ENCODE data around the gene IMP4. TPM values are rescaled to one million over a fixed set of nuclear protein-coding genes. Genes with fewer than 3 reads are reported as not detected.

The IMP4 gene
- total RNA-seq, 1 donor: 55.7 TPM

DNA sequence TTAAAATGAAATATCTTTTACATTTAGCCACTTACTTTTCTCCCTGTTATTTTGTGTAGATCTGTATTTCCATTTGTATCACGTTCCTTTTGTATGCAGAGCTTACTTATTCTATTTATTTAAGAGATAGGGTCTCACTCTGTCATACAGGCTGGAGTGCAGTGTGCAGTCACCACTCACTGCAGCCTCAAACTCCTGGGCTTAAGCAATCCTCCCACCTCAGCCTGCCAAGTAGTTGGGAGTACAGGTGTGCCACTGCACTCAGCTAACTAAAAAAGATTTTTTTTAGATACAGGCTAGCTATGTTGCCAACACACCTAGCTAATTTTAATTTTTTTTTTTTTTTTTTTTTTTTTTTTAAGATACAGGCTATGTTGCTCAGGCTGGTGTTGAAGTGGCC is 24.0 kb downstream of the IMP4 start:
- Histone ChIP-seq H2AFZ (ENCODE audit: low read length) (no peak overlapping the region), H3K9me3 (ENCODE audit: low read depth, low read length) (no peaks in the 10 kb centered on the region), H3K27ac (ENCODE audit: low read depth, low read length) (no peak overlapping the region), H3K36me3 (ENCODE audit: insufficient read depth, low read length) (no peaks in the 10 kb centered on the region), H4K20me1 (ENCODE audit: insufficient read depth, low read length) (no peaks in the 10 kb centered on the region), H3K79me2 (ENCODE audit: insufficient read depth, low read length) (peaks cover 2% of the 10 kb centered on the region), H3K4me1 (ENCODE audit: insufficient read depth, low read length) (no peaks in the 10 kb centered on the region), H3K27me3 (ENCODE audit: insufficient read depth, low read length) (no peaks in the 10 kb centered on the region), H3K4me2 (ENCODE audit: insufficient read depth, low read length) (no peak overlapping the region), H3K4me3 (ENCODE audit: insufficient read depth, low read length) (no peak overlapping the region)
- TF ChIP-seq, protein P1, sequence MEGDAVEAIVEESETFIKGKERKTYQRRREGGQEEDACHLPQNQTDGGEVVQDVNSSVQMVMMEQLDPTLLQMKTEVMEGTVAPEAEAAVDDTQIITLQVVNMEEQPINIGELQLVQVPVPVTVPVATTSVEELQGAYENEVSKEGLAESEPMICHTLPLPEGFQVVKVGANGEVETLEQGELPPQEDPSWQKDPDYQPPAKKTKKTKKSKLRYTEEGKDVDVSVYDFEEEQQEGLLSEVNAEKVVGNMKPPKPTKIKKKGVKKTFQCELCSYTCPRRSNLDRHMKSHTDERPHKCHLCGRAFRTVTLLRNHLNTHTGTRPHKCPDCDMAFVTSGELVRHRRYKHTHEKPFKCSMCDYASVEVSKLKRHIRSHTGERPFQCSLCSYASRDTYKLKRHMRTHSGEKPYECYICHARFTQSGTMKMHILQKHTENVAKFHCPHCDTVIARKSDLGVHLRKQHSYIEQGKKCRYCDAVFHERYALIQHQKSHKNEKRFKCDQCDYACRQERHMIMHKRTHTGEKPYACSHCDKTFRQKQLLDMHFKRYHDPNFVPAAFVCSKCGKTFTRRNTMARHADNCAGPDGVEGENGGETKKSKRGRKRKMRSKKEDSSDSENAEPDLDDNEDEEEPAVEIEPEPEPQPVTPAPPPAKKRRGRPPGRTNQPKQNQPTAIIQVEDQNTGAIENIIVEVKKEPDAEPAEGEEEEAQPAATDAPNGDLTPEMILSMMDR (IDR thresholded peaks at IDR 0.05; ENCODE audit: extremely low read depth, low read depth, low read length): no peak
- no peak for DNase-seq (ENCODE audit: insufficient read length, low spot score, missing footprints)

GRCh38 chr2:130368786-130369185 is 26.1 kb downstream of the IMP4 start:
- no peaks in the 10 kb centered on the region for H3K9me3 ChIP-seq (ENCODE audit: low read depth, low read length)
- peaks cover 20% of the 10 kb centered on the region for H3K79me2 ChIP-seq (ENCODE audit: insufficient read depth, low read length)
- H3K27me3 ChIP-seq (ENCODE audit: insufficient read depth, low read length): no peaks in the 10 kb centered on the region
- TF ChIP-seq, protein P1 (IDR thresholded peaks at IDR 0.05; ENCODE audit: extremely low read depth, low read depth, low read length): no peak
- no peak overlapping the region for H3K27ac ChIP-seq (ENCODE audit: low read depth, low read length)
- H3K36me3 ChIP-seq (ENCODE audit: insufficient read depth, low read length): no peaks in the 10 kb centered on the region
- H3K4me3 ChIP-seq (ENCODE audit: insufficient read depth, low read length): no peak overlapping the region
- DNase-seq (ENCODE audit: insufficient read length, low spot score, missing footprints): no peak
- no peak overlapping the region for H2AFZ ChIP-seq (ENCODE audit: low read length)
- no peak overlapping the region for H3K4me2 ChIP-seq (ENCODE audit: insufficient read depth, low read length)
- peaks cover 11% of the 10 kb centered on the region for H3K4me1 ChIP-seq (ENCODE audit: insufficient read depth, low read length)
- no peaks in the 10 kb centered on the region for H4K20me1 ChIP-seq (ENCODE audit: insufficient read depth, low read length)

DNA sequence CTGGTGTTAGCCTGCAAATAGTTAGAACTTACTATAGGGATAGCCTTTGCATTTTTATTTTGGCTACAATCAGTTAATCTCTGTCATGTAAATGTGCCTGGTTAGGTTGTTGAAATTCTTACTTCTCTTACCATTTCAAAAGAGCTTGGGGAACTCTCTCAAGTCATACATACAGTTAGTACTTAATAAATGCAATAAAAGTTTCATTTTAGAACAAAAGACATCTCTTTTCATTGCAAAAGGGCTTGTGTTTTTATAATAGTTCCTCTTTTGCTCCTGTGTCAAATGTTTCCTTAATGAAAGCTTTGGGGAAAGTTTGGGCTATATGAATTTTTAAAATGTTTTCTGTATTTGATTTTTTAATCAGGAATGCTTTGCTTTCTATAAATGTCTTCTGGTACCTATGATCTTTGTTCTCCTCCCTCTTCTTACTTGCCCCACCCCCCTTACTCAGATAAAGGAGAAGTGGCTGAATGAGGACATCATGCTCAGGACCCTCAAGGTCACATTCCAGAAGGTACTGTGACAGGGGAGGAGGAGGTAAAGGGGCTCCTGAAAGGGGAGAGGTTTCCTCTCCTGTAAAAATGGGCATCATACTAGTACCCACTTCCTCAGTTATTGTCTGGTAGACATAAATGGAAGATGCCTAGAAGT is 26.7 kb downstream of the IMP4 start:
- no peak for DNase-seq (ENCODE audit: insufficient read length, low spot score, missing footprints)
- no peak overlapping the region for H2AFZ ChIP-seq (ENCODE audit: low read length)
- H3K4me2 ChIP-seq (ENCODE audit: insufficient read depth, low read length): no peak overlapping the region
- no peak overlapping the region for H3K27ac ChIP-seq (ENCODE audit: low read depth, low read length)
- TF ChIP-seq, protein P1 (IDR thresholded peaks at IDR 0.05; ENCODE audit: extremely low read depth, low read depth, low read length): no peak
- no peaks in the 10 kb centered on the region for H3K27me3 ChIP-seq (ENCODE audit: insufficient read depth, low read length)
- H4K20me1 ChIP-seq (ENCODE audit: insufficient read depth, low read length): peaks cover 1% of the 10 kb centered on the region
- no peaks in the 10 kb centered on the region for H3K36me3 ChIP-seq (ENCODE audit: insufficient read depth, low read length)
- no peaks in the 10 kb centered on the region for H3K9me3 ChIP-seq (ENCODE audit: low read depth, low read length)
- H3K4me3 ChIP-seq (ENCODE audit: insufficient read depth, low read length): no peak overlapping the region
- H3K79me2 ChIP-seq (ENCODE audit: insufficient read depth, low read length): peaks cover 25% of the 10 kb centered on the region
- H3K4me1 ChIP-seq (ENCODE audit: insufficient read depth, low read length): peaks cover 14% of the 10 kb centered on the region

GRCh38 chr2:130369965-130370341 is 27.3 kb downstream of the IMP4 start:
- Histone ChIP-seq H3K36me3 (ENCODE audit: insufficient read depth, low read length) (no peaks in the 10 kb centered on the region), H3K9me3 (ENCODE audit: low read depth, low read length) (no peaks in the 10 kb centered on the region), H4K20me1 (ENCODE audit: insufficient read depth, low read length) (peaks cover 6% of the 10 kb centered on the region), H3K4me1 (ENCODE audit: insufficient read depth, low read length) (peaks cover 19% of the 10 kb centered on the region), H3K4me2 (ENCODE audit: insufficient read depth, low read length) (no peak overlapping the region), H3K79me2 (ENCODE audit: insufficient read depth, low read length) (peaks cover 31% of the 10 kb centered on the region), H3K4me3 (ENCODE audit: insufficient read depth, low read length) (no peak overlapping the region), H2AFZ (ENCODE audit: low read length) (no peak overlapping the region), H3K27ac (ENCODE audit: low read depth, low read length) (no peak overlapping the region), H3K27me3 (ENCODE audit: insufficient read depth, low read length) (no peaks in the 10 kb centered on the region)
- TF ChIP-seq, protein P1 (IDR thresholded peaks at IDR 0.05; ENCODE audit: extremely low read depth, low read depth, low read length): no peak
- no peak for DNase-seq (ENCODE audit: insufficient read length, low spot score, missing footprints)

Measured in osteoblast (primary cell).